GM23248 (cell line): ENCODE results near the gene KRT33B.

ENCODE experiments used
- EZH2 ChIP-seq: fragments of 200-600 bp; sonication (generic); IDR thresholded peaks from 2 replicates; pipeline ENCODE4 v1.6.1; 2018; ENCODE audit warnings: antibody characterized with exemption, mild to moderate bottlenecking; ENCODE audit not compliant: insufficient read depth, poor library complexity, severe bottlenecking
- EZH2phosphoT487 ChIP-seq: fragments of 200-600 bp; sonication (generic); IDR thresholded peaks from 2 replicates; pipeline ENCODE4 v1.6.1; 2018; ENCODE audit warnings: antibody characterized with exemption, moderate library complexity, mild to moderate bottlenecking, low read depth; ENCODE audit not compliant: insufficient read depth

DNA sequence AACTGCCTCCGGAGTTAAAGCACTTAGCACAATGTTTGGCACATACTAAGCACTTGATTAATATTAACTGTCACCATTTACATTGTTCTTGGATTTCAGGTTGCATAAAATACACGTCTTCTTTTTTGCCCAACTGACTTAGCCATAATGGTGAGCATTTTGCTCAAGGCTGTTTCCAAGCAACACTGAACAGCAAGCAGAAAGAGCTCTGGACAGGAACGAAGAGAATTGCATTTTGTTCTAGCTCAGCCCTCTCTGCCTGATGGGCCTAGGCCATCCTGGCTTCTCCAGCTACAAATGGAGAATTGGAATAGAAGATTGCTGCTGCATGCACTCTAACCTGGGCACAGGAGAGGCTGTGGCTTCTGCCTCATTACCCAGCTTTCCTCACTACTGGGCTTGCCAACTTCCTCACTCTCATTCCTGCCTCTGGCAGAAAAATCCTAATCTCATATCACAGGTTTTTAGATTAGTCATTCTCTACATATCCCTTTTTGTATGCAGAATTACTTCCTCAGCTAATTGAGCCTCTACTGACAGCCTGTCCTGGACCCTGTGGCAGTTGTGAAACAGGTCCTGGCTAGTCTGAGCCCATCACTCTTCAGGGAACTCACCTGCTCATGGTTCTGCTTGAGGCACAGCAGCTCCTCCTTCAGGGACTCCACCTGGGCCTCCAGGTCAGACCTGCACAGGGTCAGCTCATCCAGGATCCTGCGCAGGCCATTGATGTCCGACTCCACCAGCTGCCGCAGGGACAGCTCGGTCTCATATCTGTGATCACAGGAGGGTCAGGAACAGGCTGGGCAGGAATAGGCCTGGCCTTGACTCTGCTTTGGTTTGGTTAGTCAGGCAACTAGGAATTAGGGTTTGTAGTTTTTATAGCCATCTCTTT is 21.5 kb downstream of the KRT33B start:
- TF ChIP-seq EZH2 (no peak), EZH2phosphoT487 (no peak)
